H9 (cell line): ENCODE results near the gene SLCO3A1. TPM values are rescaled to one million over a fixed set of nuclear protein-coding genes. Genes with fewer than 3 reads are reported as not detected.

Experiments used
- DNase-seq: peaks from one replicate; pipeline ENCODE4 v3.0.0-alpha.2; 2017
- H2AFZ ChIP-seq: one replicate; pipeline ENCODE4 v1.6.1; 2013; ENCODE audit warnings: mild to moderate bottlenecking, low read length, control low read depth, moderate library complexity
- H2AK5ac ChIP-seq: 2 replicates; pipeline ENCODE4 v1.6.1; 2013; ENCODE audit warnings: low read length, control low read depth, mixed read lengths; ENCODE audit not compliant: insufficient read length
- H2BK120ac ChIP-seq: one replicate; pipeline ENCODE4 v1.6.1; 2013; ENCODE audit warnings: low read depth, mild to moderate bottlenecking, low read length, control low read depth, inconsistent platforms; ENCODE audit not compliant: poor library complexity, severe bottlenecking
- H2BK12ac ChIP-seq: 2 replicates; pipeline ENCODE4 v1.6.1; 2013; ENCODE audit warnings: low read length, control low read depth, mixed read lengths, low read depth; ENCODE audit not compliant: insufficient read length
- H2BK15ac ChIP-seq: 2 replicates; pipeline ENCODE4 v1.6.1; 2013; ENCODE audit warnings: low read depth, low read length, control low read depth
- H2BK20ac ChIP-seq: one replicate; pipeline ENCODE4 v1.6.1; 2013; ENCODE audit warnings: low read depth, mild to moderate bottlenecking, low read length, control low read depth, inconsistent platforms; ENCODE audit not compliant: poor library complexity, severe bottlenecking
- H2BK5ac ChIP-seq: 2 replicates; pipeline ENCODE4 v1.6.1; 2013; ENCODE audit warnings: low read length, control low read depth, mixed read lengths; ENCODE audit not compliant: insufficient read length
- H3K14ac ChIP-seq: 2 replicates; pipeline ENCODE4 v1.6.1; 2013; ENCODE audit warnings: low read length, control low read depth; ENCODE audit not compliant: insufficient read depth
- H3K18ac ChIP-seq: 2 replicates; pipeline ENCODE4 v1.6.1; 2013; ENCODE audit warnings: low read depth, mild to moderate bottlenecking, mixed read lengths, low read length, control low read depth; ENCODE audit not compliant: insufficient read length
- H3K23ac ChIP-seq: 2 replicates; pipeline ENCODE4 v1.6.1; 2013; ENCODE audit warnings: low read length, control low read depth, mixed read lengths, low read depth; ENCODE audit not compliant: insufficient read length
- H3K23me2 ChIP-seq: 2 replicates; pipeline ENCODE4 v1.6.1; 2013; ENCODE audit warnings: low read depth, mild to moderate bottlenecking, mixed read lengths, low read length, control low read depth; ENCODE audit not compliant: insufficient read length, poor library complexity, severe bottlenecking
- H3K27ac ChIP-seq: 2 replicates; pipeline ENCODE4 v1.5.1; 2013; ENCODE audit warnings: low read length, control low read depth, mixed read lengths, low read depth; ENCODE audit not compliant: insufficient read length
- H3K27me3 ChIP-seq: 2 replicates; pipeline ENCODE4 v1.6.1; 2013; ENCODE audit warnings: low read length, control low read depth, inconsistent platforms; ENCODE audit not compliant: insufficient read depth
- H3K4ac ChIP-seq: 2 replicates; pipeline ENCODE4 v1.6.1; 2013; ENCODE audit warnings: low read depth, mild to moderate bottlenecking, control low read depth, inconsistent platforms, low read length, moderate library complexity
- H3K4me1 ChIP-seq: 2 replicates; pipeline ENCODE4 v1.6.1; 2013; ENCODE audit warnings: low read length, control low read depth, inconsistent platforms; ENCODE audit not compliant: insufficient read depth
- H3K4me2 ChIP-seq: 2 replicates; pipeline ENCODE4 v1.6.1; 2013; ENCODE audit warnings: low read length, control low read depth, mixed read lengths; ENCODE audit not compliant: insufficient read length, insufficient read depth
- H3K56ac ChIP-seq: 2 replicates; pipeline ENCODE4 v1.6.1; 2013; ENCODE audit warnings: low read depth, mild to moderate bottlenecking, mixed read lengths, low read length, control low read depth; ENCODE audit not compliant: insufficient read length
- H3K79me1 ChIP-seq: 2 replicates; pipeline ENCODE4 v1.6.1; 2013; ENCODE audit warnings: low read depth, mild to moderate bottlenecking, moderate library complexity, low read length, control low read depth, inconsistent platforms; ENCODE audit not compliant: insufficient read depth, poor library complexity, severe bottlenecking
- H3K79me2 ChIP-seq: 2 replicates; pipeline ENCODE4 v1.6.1; 2013; ENCODE audit warnings: low read length, control low read depth, inconsistent platforms; ENCODE audit not compliant: insufficient read depth
- H3K9ac ChIP-seq: 2 replicates; pipeline ENCODE4 v1.6.1; 2013; ENCODE audit warnings: low read length, control low read depth, mixed read lengths; ENCODE audit not compliant: insufficient read length; ENCODE audit errors: extremely low read depth
- H3K9me3 ChIP-seq: one replicate; pipeline ENCODE4 v1.6.1; 2013; ENCODE audit warnings: low read depth, low read length, inconsistent platforms; ENCODE audit not compliant: control insufficient read depth
- H3T11ph ChIP-seq: one replicate; pipeline ENCODE4 v1.6.1; 2013; ENCODE audit warnings: mild to moderate bottlenecking, low read length, control low read depth, inconsistent platforms
- H4K20me1 ChIP-seq: one replicate; pipeline ENCODE4 v1.6.1; 2013; ENCODE audit not compliant: control insufficient read depth, insufficient read length, insufficient read depth
- H4K5ac ChIP-seq: 2 replicates; pipeline ENCODE4 v1.6.1; 2013; ENCODE audit warnings: low read depth, mild to moderate bottlenecking, mixed read lengths, low read length, control low read depth; ENCODE audit not compliant: insufficient read length
- H4K8ac ChIP-seq: replicated peaks from 2 replicates; pipeline ENCODE4 v1.6.1; 2013; ENCODE audit warnings: low read length, control low read depth, mixed read lengths, low read depth; ENCODE audit not compliant: insufficient read length
- H4K91ac ChIP-seq: 2 replicates; pipeline ENCODE4 v1.6.1; 2013; ENCODE audit warnings: low read depth, mild to moderate bottlenecking, moderate library complexity, mixed read lengths, low read length, control low read depth; ENCODE audit not compliant: insufficient read length
- H3K27ac Mint-ChIP-seq, 3 experiments: 2 replicates in 2 of 3; 3 replicates in 1 of 3; pipeline ENCODE4 v1.8.0; 2020 to 2021; ENCODE audit warnings: mixed read lengths in 3 of 3, mild to moderate bottlenecking in 1 of 3, moderate library complexity in 1 of 3
- H3K27me3 Mint-ChIP-seq: 2 replicates; pipeline ENCODE4 v1.8.0; 2021; ENCODE audit warnings: low read depth, mild to moderate bottlenecking, moderate library complexity, mixed read lengths
- H3K36me3 Mint-ChIP-seq, 3 experiments: 2 replicates in 2 of 3; 3 replicates in 1 of 3; pipeline ENCODE4 v1.8.0; 2020 to 2021; ENCODE audit warnings: low read depth in 3 of 3, mixed read lengths in 3 of 3; ENCODE audit not compliant: insufficient read depth in 1 of 3
- H3K4me1 Mint-ChIP-seq, 2 experiments: 2 replicates each; pipeline ENCODE4 v1.8.0; 2020; ENCODE audit warnings: mixed read lengths in 2 of 2
- H3K4me3 Mint-ChIP-seq, 2 experiments: 2 replicates in 1 of 2; 3 replicates in 1 of 2; pipeline ENCODE4 v1.8.0; 2020 to 2021; ENCODE audit warnings: mild to moderate bottlenecking in 2 of 2, mixed read lengths in 2 of 2, moderate library complexity in 1 of 2
- H3K9me3 Mint-ChIP-seq, 2 experiments: 2 replicates in 1 of 2; 3 replicates in 1 of 2; pipeline ENCODE4 v1.8.0; 2020; ENCODE audit warnings: mild to moderate bottlenecking in 2 of 2, mixed read lengths in 2 of 2, moderate library complexity in 1 of 2
- WGBS: extraction: QIAGEN DNeasy Blood & Tissue Kit; methylation state at CpG from one replicate; pipeline ENCODE4 v1.1.7; 2013; ENCODE audit warnings: missing lambda C conversion rate, low lambda C conversion rate, mixed read lengths; ENCODE audit not compliant: insufficient read length; ENCODE audit errors: extremely low coverage; 5-methylcytosine and 5-hydroxymethylcytosine counted together
- total RNA-seq: library from RNA; stranded (reverse); gene quantifications from 2 replicates; pipeline ENCODE4 v1.2.1, GENCODE V29; 2021
- TF ChIP-seq, protein P1 (sequence below): fragments of 200-600 bp; sonication (generic); conservative IDR thresholded peaks from 3 replicates; pipeline ENCODE4 v1.8.0; 2021; ENCODE audit warnings: antibody characterized with exemption, mild to moderate bottlenecking

The SLCO3A1 gene
- total RNA-seq, 1 experiment from 2014 or later = 9.4 TPM

DNA sequence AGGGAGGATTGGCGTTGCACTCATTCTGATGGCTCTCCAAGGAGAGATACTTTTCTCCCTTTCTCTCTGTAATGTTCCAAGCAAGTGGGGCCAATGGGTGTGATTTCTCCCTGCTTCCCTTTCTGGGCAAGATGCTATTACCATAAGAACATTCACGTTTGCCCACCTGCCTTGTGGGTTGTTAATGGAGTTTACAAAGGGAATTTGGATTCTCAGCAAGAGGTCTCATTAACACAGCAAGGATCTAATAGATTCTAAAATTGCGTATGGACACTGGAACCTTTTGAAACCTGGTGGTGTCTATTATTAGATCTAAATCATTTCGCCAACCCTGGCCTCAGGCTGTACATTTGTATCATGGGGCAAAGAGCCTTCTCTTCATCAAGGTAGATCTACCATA is 74.1 kb downstream of the SLCO3A1 start:
- no peak overlapping the region for H3K4me2 ChIP-seq
- Mint-ChIP-seq H3K4me3 (peak overlapping the region in 1 of 2 experiments; percentile 27; a peak in 2 of 5 replicates), H3K4me1 (peaks cover 47 to 69% of the 10 kb centered on the region in 2 experiments), H3K27me3 (no peaks in the 10 kb centered on the region), H3K9me3 (no peaks in the 10 kb centered on the region), H3K36me3 (peaks cover 0 to 1% (median 0%) of the 10 kb centered on the region in 3 experiments; a peak in 1 of 7 replicates), H3K27ac (peak overlapping the region in 1 of 3 experiments; percentile 95; a peak in 3 of 7 replicates)
- DNase-seq = no peak
- no peaks in the 10 kb centered on the region for H4K20me1 ChIP-seq
- H3K79me1 ChIP-seq = no peaks in the 10 kb centered on the region
- H3K18ac ChIP-seq = no peak overlapping the region
- H2BK20ac ChIP-seq = no peak overlapping the region
- no peak overlapping the region for H2BK120ac ChIP-seq
- H2AK5ac ChIP-seq = no peak overlapping the region
- H3K4ac ChIP-seq = no peak overlapping the region
- H2AFZ ChIP-seq = no peak overlapping the region
- no peak overlapping the region for H4K5ac ChIP-seq
- H3K27ac ChIP-seq = no peak overlapping the region
- peaks cover 26% of the 10 kb centered on the region; the same call in 1 of the 2 replicates for H3K4me1 ChIP-seq
- H3K79me2 ChIP-seq = no peaks in the 10 kb centered on the region
- no peak overlapping the region for H2BK5ac ChIP-seq
- no peaks in the 10 kb centered on the region; the same call in 1 of the 2 replicates for H3K27me3 ChIP-seq
- H3K14ac ChIP-seq = no peak overlapping the region
- TF ChIP-seq, protein P1, sequence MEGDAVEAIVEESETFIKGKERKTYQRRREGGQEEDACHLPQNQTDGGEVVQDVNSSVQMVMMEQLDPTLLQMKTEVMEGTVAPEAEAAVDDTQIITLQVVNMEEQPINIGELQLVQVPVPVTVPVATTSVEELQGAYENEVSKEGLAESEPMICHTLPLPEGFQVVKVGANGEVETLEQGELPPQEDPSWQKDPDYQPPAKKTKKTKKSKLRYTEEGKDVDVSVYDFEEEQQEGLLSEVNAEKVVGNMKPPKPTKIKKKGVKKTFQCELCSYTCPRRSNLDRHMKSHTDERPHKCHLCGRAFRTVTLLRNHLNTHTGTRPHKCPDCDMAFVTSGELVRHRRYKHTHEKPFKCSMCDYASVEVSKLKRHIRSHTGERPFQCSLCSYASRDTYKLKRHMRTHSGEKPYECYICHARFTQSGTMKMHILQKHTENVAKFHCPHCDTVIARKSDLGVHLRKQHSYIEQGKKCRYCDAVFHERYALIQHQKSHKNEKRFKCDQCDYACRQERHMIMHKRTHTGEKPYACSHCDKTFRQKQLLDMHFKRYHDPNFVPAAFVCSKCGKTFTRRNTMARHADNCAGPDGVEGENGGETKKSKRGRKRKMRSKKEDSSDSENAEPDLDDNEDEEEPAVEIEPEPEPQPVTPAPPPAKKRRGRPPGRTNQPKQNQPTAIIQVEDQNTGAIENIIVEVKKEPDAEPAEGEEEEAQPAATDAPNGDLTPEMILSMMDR = no peak
- H4K8ac ChIP-seq = no peak overlapping the region
- H2BK12ac ChIP-seq = no peak overlapping the region
- no peak overlapping the region for H3K56ac ChIP-seq
- WGBS = no CpG with 5 or more reads among the region's 4 CpGs
- no peak overlapping the region for H3K23ac ChIP-seq
- H2BK15ac ChIP-seq = no peak overlapping the region
- H3K9me3 ChIP-seq = no peaks in the 10 kb centered on the region
- no peak overlapping the region for H3T11ph ChIP-seq
- H4K91ac ChIP-seq = no peak overlapping the region
- no peaks in the 10 kb centered on the region for H3K23me2 ChIP-seq
- H3K9ac ChIP-seq = no peak overlapping the region
